LHCN-M2 (cell line): ENCODE results near the gene SNRNP25. TPM values are rescaled to one million over a fixed set of nuclear protein-coding genes. Genes with fewer than 3 reads are reported as not detected.

Experiments
- DNase-seq: peaks from one replicate; pipeline ENCODE4 v3.0.0-alpha.2; 2012; ENCODE audit warnings: low read depth
- total RNA-seq: library from RNA; depleted of rRNA; stranded (reverse); fragments of >200 nt; gene quantifications from 2 replicates; pipeline ENCODE4 v1.2.3, GENCODE V29; 2014

Gene SNRNP25
- total RNA-seq, 1 experiment from 2014 or later = 31.8 TPM

DNA sequence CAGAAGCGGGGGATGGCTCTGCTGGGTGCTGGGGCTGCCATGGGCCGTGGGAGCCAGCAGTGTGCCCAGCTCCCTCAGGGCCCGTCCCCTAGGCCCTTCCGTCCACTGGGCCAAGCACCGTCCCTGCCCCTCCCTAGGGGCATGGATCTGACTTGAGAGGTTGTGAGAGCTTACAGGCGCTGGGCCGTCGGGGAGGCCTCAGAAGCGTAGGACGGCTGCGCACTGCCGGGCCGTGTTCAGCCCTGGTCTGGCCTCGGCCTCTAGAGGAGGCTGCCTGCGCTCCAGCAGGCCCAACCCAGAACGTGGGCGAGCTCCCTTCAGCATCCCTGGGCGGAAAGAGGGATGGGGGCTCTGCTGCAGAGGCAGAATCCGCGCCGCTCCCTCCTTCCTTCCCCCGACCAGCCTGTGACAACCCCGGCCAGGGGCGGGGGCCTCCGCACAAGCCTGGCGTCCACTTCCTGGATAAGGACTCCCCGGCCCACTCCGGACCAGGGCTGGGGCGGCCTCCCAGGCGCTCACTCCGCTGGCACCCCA, 23.7 kb downstream of the SNRNP25 start:
- DNase-seq = peak; percentile 53

DNA sequence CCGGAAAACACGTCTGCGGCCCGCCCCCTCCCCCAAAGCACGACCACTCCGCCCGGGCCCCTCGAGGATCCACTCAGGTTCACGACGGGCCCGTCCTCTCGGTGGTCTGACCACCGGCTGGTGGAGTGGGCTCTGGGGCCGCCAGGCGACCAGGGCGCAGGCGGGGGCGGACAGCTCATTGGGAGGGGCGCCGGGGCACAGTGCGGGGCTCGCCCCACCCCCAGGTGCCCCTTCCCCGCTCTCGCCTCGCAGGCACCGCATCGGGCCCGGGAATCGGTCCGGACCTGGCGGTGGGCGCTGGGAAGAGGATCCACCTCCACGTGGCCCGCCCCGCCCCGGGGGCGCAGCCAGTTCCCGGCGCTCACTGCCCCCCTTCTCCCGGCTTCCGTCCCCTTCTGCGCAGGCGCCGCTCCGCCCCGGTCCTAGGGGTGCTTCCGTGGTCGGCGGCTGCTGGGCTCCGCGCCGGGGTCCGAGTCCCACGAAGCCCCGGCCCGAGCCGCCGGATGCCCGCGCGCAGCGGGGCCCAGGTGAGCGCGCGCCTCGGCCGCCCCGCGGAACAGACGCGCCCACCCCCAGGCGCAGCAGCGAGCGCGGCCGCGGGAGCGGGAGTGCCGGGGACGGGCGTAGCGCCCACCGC, 24.3 kb downstream of the SNRNP25 start, which contains the start of gene MPG:
Gene MPG (plus strand): TSS at position 419 of the 637 bp plus-strand sequence. CDS start 85 bp downstream, at position 504.
- DNase-seq = peak; percentile 79

DNA sequence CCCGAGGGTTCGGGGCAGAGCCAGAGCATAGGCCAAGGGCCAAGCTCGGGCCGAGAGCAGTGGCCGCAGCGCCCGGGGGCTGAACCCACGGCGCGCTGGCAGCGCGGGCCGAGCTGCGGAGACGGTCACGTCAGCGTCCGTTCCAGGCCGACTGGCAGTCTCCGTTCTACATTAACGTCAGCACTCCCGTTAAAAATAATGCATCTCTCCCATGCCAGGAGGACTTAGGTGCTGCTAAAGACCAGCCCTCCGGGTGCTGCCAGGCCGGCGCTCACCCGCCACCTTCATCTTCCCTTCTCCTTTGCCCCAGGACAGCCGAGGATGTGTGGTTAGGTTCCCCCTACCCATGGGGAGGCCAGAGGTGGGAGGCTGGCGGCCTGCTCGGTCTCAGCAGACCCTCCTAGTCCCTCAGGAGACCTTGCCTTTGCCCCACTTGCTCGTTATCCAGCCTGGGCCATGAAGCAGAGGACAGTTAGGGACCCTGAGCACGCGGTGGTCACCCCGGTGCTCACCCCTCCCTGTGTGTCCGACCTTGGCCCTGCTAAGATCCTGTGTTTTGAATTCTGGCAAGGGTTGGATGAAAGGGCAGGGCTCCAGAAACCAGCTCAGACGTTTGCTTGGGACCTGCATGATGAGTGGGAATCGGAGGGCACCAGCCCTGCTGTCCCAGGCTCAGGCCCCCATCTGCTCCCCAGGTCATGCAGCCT, 25.0 kb downstream of the SNRNP25 start:
- no peak for DNase-seq

DNA sequence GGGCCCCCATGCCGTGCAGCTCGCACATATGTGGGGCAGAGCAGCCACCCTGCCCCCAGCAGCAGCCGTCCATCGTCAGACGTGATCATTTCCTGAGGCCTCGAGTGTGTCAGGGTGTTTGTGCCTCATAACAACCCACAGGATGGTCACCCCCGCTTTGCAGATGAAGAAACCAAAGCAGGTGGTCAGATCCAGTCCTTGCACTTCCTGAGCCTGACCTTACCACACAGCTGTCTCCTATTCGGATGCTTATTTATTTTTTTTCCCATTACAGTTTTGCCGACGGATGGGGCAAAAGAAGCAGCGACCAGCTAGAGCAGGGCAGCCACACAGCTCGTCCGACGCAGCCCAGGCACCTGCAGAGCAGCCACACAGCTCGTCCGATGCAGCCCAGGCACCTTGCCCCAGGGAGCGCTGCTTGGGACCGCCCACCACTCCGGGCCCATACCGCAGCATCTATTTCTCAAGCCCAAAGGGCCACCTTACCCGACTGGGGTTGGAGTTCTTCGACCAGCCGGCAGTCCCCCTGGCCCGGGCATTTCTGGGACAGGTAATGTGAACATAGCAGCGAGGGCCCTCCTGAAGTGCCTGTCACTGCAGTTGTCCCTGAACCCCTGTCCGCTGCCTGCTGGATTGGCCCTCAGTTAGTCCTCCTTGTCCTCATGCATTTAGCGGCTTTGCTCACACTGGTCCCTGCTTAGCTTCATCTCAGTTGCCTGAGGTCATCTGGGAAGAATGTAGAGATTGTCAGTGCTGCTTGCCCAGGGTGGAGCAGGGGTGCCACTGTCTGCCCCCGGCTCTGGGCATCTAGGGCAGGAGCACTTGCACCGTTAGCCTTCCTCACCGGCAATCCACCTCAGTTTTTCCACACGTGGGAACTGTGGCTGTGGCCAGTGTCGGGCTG, 25.8 kb downstream of the SNRNP25 start:
- DNase-seq = peak; percentile 95

DNA sequence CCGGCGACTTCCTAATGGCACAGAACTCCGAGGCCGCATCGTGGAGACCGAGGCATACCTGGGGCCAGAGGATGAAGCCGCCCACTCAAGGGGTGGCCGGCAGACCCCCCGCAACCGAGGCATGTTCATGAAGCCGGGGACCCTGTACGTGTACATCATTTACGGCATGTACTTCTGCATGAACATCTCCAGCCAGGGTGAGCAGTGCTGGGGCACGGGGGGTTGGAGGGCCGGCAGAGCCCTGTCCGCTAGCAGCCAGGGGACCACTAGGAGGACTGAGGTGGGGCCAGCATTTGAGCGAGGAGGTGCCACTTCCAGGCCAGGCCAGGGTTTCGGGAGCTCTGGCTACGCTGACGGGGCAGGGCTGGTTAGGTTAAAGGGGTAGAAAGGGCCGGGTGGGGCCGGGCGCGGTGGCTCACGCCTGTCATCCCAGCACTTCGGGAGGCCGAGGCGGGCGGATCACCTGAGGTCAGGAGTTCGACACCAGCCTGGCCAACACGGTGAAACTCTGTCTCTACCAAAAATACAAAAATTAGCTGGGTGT, 29.5 kb downstream of the SNRNP25 start:
- no peak for DNase-seq

DNA sequence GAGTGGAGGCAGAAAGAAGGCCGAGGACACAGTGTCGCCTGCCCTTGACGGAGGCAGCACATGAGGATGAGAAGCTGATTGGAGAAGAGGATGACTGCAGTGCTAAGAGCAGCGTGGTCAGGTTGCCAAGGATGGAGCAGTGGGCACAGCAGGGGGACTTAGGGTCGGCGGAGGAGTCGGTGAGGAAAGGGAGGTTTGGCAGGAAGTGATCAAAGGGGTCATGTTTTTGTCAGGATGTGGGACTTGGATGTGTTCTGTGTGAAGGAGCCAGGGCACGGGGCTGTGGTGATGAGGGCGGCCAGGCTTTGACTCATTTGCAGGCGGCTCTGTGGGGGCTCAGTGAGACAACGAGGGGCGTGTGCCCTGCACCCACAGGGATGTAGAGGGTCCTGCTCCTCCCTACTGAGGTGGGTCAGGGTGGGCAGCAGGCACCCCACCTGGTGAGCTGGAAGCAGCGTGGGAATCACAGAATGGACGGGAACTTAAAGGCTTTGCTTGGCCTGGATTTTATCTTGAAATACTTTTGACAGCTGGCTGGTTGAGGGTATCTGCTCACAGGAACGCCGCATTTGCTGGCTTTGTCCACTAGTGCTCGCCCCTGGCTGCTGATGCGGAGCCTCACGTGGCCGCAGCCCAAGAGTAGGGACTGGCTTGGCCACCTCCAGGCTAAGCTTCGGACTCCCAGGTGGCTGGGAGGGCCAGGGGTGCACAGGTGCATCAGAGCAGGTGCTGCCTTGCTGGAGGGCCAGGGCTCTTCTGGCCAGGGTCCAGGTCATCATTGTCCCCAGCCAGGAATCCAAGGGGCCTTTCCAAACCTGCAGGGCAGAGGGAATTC, 30.4 kb downstream of the SNRNP25 start:
- peak; percentile 73 for DNase-seq

DNA sequence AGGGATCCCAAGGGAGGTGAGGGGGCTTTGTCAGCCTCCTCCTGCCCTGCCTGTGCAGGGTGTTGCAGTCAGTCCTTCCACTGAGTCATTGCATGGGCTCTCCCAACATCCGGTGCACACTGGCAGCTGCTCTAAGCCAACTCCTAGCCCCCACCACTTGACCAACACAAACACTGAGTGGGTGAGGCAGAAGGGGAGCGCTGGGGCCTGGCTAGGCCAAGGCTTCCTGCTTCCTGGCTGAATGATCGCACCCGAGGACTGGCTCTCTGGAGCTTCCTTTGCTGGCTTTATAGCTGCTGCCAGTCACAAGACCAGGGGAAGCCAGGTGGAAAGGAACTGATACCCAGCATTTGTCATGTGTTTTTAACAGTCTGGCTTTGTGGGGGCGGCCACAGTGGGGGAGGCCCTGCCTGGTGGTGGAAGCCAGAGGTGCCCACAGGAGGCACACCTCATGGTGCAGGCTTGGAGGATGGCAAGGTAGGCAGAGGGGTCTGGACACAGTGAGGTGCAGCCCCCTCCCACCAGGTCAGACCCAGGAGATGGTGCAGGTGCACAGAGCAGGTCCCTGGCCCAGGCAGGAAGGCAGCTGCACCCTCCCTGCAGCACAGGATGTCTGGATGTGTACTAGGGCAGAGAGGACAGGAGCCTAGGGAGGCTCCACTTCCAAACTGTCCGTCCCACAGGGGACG, 31.2 kb downstream of the SNRNP25 start:
- peak; percentile 99 for DNase-seq

DNA sequence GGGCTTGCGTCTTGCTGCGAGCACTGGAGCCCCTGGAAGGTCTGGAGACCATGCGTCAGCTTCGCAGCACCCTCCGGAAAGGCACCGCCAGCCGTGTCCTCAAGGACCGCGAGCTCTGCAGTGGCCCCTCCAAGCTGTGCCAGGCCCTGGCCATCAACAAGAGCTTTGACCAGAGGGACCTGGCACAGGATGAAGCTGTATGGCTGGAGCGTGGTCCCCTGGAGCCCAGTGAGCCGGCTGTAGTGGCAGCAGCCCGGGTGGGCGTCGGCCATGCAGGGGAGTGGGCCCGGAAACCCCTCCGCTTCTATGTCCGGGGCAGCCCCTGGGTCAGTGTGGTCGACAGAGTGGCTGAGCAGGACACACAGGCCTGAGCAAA, 31.8 kb downstream of the SNRNP25 start:
- DNase-seq = no peak

DNA sequence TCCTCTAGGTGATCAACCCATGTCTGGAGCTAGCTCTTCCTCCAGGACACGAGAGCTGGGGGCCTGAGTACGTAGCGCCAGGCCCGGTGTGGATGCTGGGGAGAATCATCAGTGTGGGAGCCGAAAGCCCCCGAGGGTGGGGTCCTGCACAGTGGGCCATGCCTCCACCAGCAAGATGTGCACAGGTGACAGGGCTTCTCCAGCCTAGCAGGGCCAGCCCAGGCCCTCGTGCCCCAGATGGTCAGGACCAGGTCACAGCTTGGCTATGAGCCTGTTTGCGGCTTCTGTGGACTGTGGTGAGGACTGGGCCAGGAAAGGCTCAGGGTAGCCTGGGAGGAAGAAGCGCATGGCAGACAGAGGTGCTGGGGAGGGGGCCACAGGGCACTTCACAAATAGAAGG, 32.2 kb downstream of the SNRNP25 start:
- no peak for DNase-seq

DNA sequence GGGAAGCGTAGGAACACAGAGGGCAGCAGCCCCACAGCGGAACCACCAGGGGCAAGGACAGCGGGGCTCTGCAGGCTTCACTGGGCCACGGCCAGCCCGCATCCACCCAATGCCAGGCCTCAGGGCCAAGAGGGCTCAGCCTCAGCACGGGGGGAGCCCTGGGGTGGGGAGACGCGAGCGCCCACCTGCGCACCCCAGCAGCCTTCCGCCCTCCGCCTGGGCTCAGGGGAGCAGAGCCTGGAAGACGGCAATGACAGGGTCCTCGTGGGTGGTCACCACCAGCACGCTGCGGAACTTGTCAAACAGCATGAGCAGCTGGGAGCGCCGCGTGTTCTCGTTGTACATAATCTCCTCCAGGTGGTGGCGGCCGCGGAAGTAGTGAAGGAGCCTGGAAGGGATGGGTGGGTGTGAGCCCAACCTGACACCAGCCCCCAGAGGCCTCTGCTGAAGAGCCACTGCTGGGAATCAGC, 32.9 kb downstream of the SNRNP25 start:
- DNase-seq = no peak

DNA sequence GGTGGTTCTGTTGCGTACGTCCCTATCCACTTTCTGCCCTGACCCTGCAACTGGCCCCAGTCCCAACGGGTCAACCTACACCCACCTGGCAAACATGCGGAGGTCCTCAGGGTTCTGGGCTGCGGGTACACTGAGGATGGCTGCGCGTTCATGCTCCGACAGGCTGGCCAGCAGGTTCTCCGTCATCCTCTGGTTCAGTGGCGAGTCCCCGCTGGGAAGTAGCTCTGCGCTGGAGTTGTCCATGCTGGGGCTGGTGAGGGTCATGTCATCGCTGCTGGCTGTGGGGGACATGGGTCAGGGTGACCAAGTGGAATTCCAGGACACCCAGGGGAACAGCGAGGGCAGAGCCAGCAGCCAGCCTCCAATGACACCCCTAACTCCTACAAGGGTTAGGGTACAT, 35.0 kb downstream of the SNRNP25 start:
- DNase-seq = no peak

DNA sequence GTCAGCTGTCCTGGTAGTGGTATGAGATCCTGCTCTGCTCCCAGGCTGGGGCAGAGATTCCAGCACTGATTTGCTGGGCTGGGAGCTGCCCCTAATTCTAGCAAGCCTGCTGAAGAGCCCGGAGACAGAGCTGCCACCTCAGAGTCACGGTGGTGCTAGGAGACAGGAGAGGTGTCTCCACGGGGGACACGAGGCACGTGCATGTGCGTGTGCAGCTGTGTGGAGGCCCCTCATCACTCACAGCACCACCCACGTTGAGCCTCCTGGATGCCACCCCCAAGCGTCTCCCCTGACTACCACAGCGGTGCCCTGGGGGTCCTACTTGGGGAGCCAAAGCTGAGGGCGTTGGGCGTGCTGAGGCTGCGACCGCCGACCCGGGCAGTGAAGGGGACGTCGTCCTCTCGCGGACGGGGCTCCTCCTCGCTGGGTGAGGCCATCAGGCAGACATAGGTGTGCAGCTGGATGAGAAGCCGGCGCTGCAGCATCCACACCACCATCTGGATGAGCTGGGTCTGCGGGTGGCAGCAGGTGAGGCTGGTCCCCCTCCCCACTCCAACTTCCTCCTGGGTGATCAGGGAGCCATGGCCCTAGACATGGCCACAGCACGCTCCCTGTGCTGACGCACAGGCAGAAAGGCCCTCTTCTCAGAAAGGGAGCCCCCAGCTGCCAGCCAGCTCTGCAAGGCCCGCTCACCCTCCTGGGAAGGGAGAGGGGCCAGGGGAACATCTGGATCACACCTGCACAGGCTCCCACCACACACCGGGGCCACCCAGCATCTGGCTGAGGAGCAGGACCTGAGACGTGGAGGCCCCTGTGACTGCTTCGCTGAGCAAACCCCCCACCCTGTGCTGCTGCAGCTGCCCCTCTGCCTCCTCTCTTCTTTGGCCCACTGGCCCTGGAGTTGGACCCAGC, 36.0 kb downstream of the SNRNP25 start:
- DNase-seq = no peak

DNA sequence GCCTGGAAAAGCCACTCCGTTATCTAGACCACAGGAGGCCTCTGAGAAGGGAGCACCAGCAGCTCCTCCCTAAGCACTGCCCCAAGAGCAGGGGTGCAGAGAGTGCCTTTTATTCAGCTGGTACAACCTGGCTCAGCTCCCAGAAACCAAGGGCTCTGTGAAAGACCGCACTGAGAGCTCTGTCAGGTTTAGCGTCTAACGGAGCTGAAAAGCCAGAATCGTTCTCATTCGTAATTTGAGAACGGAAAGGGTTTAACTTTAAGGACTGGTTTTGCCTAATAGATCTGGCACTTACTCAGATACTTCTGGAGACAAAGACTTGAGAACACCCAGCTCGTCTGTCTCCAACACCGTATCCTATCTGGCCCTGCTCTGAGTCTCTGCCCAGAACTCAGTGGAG, 37.9 kb downstream of the SNRNP25 start:
- DNase-seq = no peak

DNA sequence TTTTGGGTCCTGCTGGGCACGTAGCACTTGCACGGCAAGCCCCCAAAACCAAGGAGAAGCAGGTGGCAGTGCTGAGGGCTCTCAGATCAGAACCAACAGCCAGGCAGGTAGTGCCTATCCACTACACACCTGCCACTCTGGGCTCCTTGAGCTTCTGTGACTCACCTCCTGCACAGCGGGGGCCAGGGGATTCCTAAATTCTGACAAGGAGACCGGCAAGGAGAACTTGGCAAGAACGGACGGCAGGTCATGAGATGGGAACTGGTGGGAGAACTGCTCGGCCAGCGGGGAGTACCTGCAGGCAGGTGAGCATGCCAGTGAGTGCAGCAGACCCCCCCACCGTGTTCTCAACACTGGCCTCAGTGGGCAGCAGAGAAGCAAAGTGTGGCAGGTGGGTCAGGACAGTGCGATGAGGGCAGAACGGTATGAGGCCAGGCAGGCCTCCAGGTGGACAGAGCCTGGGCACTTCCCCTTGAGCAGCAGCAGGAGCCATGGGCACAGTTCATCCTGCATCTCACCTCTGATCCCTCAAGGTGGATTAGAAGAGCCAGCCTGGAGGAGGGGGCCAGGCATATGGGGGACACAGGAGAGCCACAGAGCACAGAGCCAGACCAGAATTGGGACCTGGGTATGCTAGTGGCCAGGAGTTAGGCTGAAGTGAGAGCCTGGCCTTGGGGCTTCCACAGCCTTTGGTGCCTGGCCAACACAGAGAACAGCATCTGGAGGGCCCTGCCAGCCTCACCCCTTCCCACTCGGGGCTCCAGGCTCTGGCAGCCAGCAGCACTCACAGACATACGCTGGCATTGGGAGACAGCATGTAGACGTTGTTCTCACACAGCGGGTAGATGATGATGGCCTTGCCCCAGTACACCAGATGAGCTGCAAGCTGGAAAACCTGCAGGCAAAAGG, 39.1 kb downstream of the SNRNP25 start:
- no peak for DNase-seq

DNA sequence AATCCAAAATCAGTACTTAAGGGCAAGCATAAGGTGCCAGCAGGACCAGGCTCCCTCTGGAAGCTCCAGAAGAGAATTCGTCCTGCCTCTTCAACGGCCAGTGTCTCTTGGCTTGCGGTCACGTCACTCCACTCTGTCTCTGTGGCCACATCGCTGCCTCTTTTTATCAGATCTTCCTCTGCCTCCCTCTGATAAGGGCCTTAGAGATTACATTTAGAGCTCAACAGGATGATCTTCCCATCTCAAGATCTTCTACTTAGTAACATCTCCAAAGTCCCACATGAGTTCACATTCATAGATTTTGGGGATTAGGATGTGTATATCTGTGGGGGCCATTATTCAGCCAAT, 41.3 kb downstream of the SNRNP25 start:
- DNase-seq = no peak

DNA sequence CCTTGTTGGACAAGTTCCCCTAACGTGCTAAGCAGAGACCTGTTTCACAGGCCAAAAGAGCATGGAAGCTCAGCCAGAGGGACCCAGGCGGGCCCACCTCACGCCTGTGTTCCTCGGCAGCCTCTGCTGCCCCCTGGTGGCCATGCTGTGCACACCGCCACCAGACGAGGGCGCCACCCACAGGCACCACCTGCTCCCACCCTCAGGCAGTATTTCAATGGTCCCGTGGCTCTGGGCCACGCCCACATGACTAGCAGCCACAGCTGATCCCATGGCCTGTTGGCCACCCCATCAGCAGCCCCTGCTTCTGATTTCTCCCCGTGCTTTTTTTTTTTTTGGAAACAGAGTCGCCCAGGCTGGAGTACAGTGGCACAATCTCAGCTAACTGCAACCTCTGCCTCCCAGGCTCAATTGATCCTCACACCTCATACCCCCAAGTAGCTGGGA, 43.3 kb downstream of the SNRNP25 start:
- DNase-seq = peak; percentile 92

DNA sequence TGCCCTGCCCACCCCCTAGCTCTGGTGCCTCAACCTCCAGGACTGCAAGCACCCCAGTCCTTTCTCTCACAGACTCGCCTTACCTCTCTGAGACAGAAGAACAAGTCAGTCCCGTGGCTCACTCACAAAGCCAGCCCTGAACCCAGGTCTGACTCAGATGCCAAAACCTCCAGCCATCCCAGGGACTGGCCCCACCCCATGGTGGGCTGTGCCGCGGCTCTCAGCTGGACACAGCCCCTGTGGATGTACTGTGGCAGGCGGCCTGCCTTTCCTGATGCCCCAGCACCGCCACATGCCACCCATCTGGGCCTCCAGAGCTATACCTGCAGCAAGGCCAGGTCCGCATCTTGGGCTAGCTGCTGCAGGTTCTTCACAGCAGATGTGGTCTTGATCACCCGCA, 44.2 kb downstream of the SNRNP25 start:
- peak; percentile 49 for DNase-seq

DNA sequence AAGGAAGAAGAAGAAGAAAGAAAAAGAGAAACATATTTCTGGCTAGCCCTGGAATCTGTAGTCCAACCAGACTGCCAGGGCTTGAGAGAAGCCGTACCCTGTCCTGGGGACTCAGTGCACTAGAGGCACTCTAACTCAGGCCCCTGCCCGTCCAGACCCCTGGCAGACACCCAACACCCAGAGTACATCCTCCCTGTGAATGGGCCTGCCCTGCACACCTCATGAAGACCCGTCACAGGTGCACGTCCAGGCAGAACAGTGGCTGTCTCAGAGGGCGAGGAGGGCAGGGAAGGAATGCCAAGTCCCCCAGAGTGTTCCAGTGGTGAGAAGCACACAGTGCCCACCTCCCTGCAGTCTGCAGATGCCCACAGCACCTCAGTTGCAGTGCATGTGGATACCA, 47.4 kb downstream of the SNRNP25 start:
- DNase-seq = no peak
